Measurements from ENCODE around the gene SPTBN5.

The SPTBN5 gene

DNA sequence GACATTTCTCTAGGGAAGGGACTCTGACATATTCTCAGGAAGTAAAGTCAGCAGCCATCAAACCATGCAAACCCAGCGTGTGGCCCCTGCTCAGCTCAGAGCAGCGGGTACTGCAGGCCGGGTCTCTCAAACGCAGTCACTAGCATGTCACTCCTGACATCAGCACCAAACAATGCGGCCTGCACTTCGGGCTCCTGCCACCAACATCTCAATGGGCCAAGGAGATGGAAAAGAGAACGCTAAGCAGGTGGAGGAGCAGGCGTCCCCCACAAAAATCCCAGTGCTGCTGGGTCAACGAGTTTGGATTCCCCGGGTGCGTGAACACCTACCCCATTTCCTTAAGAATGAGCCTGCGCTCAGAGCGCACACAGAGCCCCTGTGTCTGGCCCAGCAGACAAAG, 9.9 kb upstream of the SPTBN5 start:
- no peak for DNase-seq (ENCODE audit: low read depth in 2 of 2)

DNA sequence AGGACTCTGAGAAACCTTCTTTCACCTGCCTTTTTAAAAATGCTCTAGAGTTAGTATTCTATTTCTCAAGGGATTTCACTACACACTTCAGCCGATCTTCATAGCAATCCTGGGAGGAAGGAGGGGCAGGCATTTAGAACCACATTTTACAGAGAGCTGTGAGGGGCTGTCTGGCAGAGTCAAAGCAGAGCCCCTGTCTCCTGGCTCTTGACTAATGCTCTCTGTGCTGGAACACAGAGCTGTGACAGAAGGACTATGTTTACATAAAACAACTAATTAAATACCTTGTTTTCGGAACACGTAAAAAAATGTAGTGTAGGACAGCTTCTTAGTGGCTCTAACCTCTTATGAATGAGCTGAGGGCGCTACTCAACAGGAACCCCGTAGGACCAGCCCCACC, 7.6 kb upstream of the SPTBN5 start:
- DNase-seq (ENCODE audit: low read depth in 2 of 2), result no peak

DNA sequence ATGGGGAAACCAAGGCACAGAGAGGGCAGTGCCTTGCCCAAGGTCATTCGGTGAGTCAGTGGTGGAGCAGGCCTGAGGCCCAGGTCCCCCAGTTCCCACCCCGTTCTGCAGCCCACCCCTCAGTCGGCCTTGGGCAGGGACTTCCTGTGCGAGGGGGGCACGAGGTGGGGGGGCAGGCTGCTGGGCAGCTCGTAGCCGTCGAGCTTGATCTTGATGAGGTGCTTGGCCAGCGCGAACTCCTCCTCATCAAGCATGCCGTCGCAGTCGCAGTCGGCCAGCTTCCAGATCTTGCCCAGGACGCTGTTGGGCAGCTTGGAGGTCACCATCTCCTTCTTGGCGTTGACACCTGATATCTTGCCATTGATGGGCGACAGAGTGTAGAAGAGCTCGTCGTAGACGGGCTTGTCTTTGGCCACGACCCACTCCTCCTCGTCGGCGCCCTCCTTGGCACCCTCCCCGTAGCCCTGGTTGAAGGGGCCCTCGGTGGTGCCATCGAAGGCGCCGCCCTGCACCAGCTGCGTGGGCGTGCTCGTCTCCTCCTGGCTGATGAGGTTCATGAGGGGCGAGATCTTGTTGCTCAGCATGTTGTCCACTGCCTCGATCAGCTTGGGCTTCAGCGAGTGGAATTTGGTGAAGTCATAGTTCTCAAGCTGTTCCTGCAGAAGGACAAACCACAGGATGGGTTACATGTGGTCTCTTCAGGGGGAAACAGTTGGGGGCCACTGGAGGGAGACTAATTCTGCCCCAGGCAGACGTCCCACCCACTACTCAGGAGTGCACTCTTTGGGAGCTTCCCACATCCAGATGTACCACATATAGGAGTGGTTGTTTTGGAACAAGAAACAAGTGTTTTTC, 6.9 kb upstream of the SPTBN5 start:
- DNase-seq (ENCODE audit: low read depth in 2 of 2), result no peak

DNA sequence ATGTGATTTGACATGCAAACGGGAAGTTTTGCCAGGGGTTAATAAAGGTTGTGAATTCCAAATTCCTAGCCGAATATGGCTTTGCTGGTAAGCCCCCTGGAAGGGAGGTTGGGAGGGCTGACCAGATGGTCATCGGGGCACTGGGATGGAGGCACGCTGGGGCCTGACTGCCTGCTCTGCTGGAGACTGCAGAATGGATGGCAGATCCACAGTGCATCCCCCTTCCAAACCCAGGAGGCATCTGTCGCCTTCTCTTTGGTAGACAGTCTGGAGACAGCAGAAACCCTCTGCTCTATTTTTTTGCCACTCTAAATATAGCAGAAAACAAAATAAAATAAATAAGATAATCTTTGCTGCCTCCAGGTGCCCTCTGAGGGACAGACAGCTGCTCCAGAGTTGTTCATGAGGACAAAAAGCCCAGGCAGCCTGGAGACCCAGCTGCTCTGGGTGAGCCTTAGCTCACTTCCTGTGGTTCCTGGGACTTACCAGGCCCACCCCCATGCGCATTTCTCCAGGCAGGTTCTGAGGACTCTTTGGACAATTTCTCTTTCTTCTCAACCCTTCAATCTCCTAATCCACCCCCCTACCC, 6.1 kb upstream of the SPTBN5 start:
- DNase-seq (ENCODE audit: low read depth in 2 of 2), result no peak

DNA sequence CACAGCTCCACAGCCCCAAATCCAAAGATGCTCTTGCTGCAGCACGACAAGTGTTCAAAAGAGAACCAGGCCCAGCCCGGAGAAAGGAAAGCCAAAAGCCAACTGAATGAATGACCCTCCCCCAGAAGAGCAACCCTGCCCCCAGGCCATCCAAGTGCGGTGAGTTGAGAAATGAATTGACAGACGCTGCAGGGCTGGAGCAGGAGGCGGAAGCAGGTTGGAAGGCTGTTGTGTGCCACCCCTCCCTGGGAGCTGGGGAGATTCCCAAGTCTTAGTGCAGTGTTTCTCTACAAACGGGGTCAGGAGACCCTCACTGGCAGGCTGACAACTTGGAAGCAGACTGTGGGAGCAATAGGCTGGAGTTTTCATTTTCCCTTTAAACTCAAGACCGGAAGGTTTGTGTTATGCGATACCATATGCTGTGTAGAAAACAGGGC, 3.5 kb upstream of the SPTBN5 start:
- no peak for DNase-seq (ENCODE audit: low read depth in 2 of 2)

DNA sequence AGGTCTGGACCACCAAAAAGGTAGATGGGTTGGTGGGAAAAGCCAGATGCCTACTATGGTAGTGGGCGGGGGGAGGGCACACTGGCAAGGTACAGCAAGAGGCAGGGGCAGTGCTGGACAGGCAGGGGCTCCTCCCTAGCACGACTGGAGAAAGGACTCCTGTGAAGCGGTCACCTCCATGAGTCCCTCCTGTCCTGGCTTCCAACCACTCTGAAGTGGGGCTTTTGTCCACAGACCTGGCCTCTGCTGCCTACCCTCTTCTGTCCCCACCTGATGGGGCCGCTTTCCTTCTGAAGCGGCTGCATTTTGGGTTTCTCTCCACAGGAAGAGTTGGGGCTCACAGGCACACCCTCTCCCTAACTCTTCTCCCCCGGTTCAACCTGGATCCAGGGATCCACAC, 2.7 kb upstream of the SPTBN5 start:
- no peak for DNase-seq (ENCODE audit: low read depth in 2 of 2)

DNA sequence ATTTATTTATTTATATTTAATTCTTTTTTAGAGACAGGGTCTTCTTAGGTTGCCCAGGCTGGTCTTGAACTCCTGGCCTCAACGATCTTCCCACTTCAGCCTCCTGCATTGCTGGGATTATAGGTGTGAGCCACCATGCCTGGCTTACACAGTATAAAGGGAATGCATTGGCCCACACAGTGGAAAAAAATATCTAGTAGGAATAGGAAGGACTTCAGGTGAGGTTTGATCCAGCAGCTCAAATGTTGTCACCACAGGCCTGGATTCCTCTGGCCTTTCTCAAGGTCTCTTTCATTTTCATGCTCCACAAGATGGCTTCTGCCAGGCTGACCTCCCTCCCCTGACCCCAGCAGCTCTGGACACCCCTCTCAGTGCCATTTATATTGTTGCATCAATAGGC, 2.1 kb upstream of the SPTBN5 start:
- DNase-seq (ENCODE audit: low read depth in 2 of 2), result no peak

DNA sequence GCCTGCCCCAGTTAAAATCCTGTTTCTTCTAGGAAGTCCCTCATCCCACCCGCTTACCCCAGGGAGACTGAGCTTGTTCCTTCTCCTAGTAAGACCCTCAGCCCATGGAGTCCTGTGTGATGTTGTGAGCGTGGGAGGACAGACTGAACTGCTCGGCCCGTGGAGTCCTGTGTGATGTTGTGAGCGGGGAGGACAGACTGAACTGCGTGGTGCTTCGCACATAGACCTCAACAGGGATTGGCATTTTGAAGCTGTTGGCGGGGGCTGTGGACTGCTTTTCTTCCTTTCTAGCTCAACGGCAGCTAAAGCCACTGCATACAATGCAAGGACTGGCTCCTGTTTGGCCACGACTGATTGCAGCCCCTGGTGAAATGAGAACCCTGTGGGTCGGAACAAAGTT, 1.6 kb upstream of the SPTBN5 start:
- DNase-seq (ENCODE audit: low read depth in 2 of 2), result no peak

DNA sequence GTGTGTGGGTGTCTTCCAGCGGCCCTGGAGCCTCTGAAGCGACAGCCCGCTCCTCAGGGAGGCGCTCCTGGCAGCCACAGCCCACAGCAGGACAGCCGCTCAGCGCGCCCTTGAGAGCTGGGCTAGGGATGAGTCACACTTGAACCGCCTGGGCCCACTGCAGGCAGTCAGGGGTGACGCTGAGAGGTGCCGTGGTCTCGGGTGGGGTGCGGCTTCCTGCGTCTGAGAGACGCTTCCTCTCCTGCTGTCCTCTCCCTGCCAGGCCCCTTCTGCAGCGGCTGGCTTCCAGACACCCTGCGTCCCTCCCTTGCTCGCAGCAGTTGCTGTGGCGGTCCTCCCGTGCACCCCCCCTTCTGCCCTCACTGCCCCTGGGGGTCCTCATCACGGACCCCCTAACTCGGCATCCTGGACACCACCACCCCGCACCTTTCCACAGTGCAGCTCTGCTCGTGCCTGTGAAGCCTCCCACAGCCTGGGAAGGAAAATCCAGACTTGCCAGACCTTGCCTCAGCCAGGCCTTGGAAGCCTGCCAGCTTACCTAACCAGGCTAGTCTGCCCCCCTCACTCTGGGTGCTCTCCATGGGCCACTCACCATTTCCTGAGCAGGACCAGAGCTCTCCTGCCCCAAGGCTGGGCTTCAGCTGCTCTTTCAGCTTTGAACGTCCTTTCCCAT, 1.1 kb upstream of the SPTBN5 start:
- DNase-seq (ENCODE audit: low read depth in 2 of 2), result peak; percentile 55 to 58

DNA sequence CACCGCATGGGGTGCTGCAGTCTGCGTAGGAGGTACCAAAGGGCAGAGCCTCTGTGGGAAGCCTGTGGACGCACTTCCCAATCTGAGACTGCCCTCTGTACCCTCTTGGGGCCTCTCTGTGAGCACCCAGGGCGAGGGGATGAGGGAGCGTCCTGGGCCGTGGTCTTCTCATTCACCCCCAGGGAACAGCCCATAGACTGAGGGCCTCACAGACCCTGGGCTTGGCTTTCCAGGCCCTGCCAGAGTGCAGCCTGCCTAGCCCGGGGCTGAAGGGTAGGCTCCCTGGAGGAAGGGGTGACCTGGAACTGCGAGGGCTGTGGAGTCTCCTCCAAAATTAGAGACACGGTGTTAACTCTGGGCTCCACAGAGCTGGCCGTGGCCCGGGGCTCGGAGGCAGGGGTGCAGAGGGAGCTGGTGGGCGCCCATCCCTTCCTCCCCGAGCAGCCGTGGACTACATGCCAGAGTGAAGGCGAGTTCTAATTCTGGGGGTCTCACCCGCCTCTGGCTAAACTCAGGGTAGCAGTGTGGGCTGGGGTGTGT, 468 bp upstream of the SPTBN5 start:
- no peak for DNase-seq (ENCODE audit: low read depth in 2 of 2)

DNA sequence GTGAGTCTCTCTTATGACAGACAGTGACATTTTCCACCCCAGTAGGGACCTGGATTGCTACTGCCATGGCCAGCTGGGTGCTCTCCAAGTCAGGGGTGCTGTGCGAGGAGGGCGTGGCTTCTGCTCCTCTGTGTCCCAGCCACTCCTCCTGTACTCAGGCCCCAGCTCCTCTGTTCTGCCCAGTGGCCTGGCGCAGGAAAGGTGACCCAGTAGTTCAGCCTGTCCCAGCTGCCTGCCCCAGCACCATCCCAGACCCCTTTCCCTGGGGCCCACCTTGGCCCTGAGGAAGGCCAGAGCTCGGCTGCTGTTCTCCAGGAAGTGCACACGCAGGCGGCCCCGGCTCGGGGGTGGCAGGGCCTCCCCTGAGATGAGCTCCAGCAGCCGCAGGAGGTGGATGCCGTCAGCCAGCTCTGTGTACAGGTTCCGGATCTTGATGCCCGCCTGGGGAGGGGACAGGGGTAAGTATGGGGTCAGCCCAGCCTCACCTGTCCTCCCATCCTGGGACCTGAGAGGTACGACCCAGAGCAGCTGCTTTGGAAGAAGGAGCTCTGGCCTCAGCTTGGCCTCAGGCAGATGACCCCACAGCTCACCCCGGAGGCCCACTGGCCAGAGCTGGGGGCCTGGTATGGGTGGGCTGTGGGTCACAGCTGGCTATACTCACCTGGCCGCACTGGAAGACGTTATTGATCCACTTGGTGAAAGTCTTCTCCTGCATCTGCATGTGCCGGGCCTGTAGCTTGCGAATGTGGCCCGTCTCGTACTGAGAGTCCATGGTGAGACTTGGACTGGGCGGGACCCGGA, 1.0 kb downstream of the SPTBN5 start:
- DNase-seq (ENCODE audit: low read depth in 2 of 2), result no peak

DNA sequence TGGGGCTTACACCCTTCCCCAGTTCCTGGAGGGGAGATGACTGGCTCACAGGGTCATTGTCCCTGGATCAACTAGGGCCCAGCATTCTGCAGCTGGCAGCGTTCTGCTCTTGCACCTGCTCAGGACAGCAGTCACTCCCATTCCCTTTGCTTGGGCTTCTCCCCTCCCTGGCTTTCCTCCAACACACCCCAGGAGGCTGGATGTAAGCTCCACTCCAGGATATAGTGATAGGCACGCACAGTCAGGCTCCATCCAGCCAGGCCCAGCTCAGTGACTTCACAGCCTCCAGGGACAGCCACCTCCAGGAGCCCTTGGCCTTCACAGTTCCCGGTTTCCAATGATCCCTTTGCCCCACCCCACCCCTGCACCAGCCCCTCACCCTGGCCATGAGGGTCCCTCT, 1.9 kb downstream of the SPTBN5 start:
- DNase-seq (ENCODE audit: low read depth in 2 of 2), result no peak

DNA sequence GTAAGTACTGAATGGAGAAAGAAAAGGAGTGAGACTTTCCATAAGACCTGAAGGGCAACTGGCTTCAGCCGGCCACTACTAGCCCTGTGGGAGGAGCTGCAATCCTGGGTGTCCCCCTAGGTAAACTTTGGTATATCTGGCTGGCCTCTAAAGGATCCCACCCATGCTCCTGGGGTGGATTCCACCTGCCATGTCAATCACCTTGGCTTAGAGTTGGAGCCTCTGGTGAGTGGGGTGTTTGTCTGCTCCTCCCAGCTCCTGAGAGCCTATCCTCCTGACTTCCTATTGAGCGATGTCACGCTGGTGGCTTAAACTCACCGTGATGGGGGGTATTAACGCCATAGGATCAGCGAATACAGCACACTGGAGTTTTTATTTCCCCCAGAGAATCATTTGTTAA, 2.6 kb downstream of the SPTBN5 start:
- DNase-seq (ENCODE audit: low read depth in 2 of 2), result no peak

DNA sequence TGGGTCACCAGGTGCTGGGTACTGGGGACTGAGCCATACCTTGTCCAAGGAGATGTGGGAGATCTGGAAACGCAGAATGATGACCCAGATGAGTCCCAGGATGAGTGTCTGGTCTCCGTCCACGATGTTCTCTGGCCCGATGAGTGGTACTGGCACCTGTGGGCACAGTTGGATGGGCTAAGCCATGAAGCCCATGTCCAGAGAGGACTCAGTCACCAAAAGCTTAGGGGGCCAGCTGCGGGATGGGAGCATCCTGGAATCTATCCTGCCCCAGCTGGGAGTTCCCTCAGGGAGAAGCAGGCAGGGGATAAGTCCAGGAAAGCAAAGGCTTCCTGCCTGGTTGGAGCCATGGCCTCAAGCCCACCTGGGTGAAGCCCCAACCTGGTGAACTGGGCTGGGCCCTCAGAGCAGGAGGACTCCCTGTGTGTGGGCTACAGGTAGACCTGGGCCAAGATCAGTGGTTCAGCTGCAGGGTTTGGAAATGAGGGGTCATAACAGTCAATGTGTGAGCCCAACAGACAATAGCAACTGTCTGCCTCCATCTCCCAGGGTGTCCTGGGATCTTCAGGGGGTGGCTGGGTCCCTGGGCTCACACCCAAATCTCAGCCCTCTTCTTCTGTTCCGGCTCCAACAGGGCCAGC, 3.7 kb downstream of the SPTBN5 start:
- no peak for DNase-seq (ENCODE audit: low read depth in 2 of 2)

DNA sequence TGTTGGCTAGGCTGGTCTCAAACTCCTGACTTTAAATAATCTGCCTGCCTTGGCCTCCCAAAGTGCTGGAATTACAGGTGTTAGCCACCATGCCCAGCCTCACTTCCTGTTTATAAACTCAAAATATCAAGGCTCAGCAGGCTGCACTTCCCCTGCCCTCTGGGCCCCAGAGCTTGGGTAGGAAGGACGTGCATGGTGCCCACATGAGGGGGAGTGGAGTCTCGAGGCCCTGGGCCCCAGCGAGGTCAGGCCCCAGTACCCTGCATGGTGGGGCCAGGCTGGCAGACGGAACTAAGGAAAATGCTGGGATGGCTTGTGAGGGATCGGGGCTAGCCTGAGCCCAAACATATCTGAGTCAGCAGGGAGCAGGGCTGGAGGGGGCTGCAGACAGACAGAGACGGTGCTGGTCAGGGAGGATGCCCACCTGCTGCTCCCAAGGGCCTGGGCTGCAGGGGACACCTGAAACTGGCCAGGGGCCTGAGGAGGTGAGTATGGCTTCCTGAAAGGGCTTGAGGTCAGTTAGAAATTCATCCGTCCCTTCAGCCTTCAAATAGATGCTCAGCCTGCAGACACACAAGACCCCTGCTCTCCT, 5.1 kb downstream of the SPTBN5 start:
- DNase-seq (ENCODE audit: low read depth in 2 of 2), result no peak

DNA sequence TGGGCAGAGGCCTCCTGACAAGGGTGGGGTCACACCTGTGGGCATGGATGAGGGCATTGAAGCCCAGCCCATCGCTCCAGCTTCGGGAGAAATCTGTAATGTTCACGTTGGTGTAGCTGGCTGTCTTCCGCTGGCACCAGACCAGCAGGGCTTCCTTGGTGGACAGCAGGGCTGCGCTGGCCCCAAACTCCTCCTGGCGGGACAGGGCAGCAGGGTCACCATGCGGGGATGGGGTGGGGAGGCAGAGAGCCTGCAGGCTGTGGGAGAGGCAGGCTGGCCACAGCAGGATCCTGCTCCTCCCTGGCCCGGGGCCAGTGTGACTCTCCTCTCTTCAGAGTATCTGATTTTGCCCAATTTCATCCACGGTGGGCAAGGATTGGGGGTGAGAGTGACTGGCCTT, 6.0 kb downstream of the SPTBN5 start:
- DNase-seq (ENCODE audit: low read depth in 2 of 2), result no peak

DNA sequence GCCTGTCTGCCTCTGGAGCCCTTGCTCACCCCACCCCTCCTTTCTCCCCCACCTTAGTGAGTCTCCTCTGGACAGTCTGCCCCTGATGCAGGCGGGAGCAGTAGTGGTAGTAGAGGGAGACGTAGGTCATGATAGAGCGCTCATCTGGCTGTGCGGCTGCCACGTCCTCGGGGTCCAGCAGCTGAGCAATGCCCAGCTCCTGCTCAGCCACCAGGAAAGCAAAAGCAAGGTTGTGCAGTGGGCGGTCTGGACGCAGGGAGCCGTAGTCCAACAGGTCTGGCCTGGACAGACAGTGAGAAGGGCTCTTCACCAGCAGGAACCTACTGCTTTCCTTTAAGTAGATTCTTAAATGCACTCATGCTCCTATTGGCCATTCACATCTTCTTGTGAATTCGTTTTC, 6.7 kb downstream of the SPTBN5 start:
- DNase-seq (ENCODE audit: low read depth in 2 of 2), result no peak

DNA sequence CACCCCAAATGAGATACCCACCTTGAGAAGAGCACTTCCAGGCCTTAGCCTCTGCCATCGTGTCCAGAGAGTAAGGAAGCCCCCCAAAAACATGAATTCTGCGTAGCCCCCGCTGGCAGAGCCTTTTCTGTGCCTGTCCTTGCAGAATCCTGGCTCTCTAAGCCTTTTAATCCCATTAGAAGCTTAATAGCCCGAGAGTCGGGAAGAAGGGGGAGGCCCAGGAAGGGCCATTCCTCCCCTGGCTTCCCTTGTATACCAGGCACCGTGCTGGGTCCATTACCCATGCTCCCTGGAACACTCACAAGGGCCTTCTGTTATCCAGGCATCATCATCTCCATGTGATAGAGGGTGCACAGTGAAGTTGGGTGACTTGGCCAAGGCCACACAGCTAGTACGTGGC, 7.1 kb downstream of the SPTBN5 start:
- no peak for DNase-seq (ENCODE audit: low read depth in 2 of 2)

DNA sequence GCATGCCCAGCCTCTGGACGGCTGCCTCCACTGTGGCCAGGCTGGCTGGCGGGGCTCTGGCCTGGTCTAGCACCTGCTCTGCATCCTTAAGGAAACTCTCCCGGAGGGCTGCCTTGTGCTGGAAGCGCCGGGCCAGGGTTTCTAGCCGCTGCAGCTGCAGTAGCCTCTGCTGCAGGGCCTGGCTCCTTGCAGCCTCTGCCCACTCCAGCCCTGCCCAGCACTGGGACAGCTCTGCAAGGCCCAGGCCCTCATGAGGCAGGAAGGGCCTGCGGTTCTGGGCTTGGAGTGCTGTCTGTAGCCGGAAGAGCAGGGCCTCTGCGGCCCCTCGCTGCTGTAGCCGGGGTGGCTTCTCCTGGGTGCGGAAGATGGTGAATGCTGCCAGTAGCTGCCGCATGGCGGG, 8.0 kb downstream of the SPTBN5 start:
- no peak for DNase-seq (ENCODE audit: low read depth in 2 of 2)

DNA sequence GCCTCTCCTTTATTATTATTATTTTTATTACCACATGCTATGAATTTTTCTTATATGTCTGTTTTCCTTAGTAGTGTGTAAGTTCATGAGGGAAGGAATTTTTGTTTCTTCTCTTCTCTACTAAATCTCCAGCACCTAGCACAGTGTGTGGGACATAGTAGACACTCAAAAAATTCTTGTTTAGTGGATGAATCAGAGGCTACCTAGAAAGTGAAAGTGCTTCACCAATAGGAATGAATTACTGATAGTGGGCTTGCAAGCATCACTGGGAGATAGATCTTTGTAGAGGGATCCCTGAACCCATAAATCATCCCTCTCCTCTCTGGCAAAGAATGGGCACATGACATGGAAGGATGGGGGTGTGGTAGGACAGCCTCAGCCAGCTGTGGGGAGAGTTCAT, 8.5 kb downstream of the SPTBN5 start:
- no peak for DNase-seq (ENCODE audit: low read depth in 2 of 2)

DNA sequence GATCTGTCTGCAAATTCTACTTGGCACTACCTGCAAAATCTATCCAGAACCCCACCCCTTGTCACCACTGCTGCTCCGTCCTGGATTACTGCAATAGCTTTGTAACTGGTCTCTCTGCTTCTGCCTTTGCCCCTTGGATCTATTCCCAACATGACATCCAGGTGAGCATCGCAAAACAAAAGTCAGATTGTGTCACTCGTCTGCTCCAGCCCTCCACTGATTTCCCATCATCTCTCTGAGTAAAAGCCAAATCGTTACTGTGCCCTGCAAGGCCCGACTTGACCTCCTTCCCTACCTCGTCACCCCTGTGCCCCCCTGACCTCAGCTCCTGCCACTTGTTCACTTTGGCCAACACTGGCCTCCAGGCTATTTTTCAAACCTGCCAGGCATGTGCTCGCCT, 9.4 kb downstream of the SPTBN5 start:
- no peak for DNase-seq (ENCODE audit: low read depth in 2 of 2)

Measured in stimulated activated CD4-positive, alpha-beta T cell treated with anti-CD3 and anti-CD28 coated beads, Interleukin-4, amount 100 ng/mL, for 48 hours (primary cell).